Activated T-cell treated with anti-CD3 and anti-CD28 coated beads for 1 hour (primary cell): Measurements from ENCODE around the gene KY.

Experiments
- DNase-seq: peaks from one replicate; pipeline ENCODE4 v3.0.0-alpha.2; 2020; ENCODE audit warnings: low read depth

The KY gene

GRCh38 chr3:134644731-134645514 is 5.9 kb downstream of the KY start:
- DNase-seq, result no peak

- no peak for DNase-seq
These were observed 7.6 kb downstream of the KY start for GRCh38 chr3:134643150-134643675.

DNA sequence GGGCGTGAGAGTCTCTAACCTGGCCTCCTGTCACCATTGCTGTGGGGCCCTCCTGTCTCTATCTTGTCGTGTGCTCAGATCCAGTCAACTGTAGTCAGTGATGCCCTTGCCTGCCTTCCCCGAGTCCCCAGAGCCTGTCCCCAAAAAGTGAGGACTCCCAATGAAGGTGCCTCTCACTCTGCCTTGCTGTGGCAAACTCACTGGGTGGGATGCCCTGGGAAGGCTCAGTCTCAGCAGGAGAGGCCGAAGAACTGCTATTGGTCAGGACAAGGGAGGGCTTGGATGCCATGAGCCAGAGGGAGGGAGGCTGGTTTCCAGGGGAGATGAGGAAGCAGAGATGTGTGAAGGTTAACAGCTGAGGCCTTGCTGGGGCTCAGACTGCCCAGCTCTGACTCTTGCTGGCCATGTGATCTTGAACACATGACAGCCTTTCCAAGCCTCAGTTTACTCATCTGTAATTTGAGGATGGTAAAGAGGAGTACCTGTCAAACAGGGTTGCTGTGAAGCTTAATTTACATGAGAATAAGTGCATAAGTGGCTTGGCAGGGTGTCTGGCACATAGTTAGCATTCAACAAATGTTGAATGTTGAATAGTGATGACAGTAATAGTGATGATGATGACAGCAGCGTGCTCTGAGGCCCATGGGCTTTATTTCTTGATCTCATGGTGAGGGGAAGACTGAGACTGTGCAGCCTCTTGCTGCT is 8.2 kb downstream of the KY start:
- DNase-seq, result no peak

DNA sequence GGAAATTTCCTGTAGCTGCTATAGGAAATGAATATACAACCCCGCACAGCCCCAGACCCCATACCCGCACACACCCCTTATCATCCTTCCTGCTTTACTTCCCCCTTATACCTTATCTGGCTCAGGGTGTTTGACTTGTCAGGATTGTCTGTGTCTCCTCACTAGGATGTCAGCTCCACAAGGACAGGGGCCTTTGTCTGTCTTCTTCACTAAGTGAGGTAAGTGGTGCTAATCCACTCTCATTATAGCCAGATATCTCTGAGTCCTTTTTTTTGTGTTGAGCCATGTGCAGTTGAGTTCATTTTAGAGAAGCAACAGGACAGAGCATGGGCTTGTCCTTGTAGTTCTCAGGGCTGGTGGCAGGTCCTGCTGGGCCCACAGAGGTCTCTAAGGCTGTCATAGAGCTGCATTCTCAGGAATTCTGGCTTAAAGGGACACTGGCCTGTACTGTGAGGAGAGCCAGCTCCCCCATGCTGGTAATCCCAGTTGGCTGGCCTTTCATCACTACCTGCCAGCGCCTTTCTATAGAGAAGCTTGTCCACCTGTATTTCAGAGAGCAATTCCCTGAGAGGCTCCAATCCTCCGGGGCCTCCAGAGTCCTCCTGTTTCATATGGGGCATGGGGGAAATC is 9.0 kb downstream of the KY start:
- no peak for DNase-seq

GRCh38 chr3:134640872-134641470 is 9.9 kb downstream of the KY start:
- no peak for DNase-seq

DNA sequence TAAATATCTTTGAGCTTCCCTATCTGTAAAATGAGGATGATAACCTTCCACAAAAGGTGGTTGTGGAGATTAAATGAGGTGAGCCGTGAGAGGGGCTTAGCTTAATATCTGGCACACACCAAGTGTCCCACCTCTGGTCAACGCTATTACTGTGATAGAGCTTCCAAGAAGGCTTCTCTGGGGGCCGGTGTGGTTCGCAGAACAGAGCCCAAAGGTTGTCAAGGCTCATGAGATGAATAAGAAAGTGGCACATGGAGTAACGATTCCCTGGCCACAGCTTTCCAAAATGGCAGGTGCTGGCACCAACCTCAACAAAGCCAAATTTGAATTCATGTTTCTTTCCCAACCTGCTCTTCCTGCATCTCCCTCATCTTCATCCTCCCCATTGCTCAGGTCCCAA is 10.4 kb downstream of the KY start:
- DNase-seq, result no peak

DNA sequence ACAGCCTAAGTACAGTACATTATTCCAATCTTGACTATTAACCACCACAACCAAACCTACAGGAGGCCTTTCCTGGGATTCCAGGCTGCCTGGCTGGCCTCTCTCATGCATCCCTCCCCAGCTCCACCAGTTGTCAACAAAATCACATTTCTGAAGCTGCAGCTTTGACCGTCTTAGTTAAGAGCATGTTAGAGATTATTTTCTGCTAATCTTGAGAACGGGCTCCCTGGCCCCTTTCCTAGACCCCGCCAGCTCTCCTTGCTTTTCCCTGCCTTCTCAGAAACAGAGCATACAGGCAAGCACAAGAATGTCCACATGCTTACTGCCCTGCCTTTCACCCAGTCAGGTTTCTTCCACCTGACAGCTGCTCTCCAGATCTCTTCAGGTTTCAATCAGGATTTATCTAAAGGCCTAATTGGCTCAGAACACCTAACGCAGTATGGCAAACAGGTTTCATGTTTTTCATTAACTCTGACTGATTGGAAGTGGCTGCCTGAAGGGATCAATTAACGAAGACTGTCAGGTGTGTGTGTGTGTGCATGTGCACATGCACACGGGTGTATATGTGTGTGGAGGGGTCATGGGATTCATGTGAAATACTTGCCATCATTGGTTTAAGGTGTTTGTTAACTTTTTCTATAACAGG is 12.3 kb downstream of the KY start:
- no peak for DNase-seq

GRCh38 chr3:134636406-134636805 is 14.4 kb downstream of the KY start:
- DNase-seq, result no peak

GRCh38 chr3:134630506-134630905 is 20.3 kb downstream of the KY start:
- DNase-seq, result no peak

GRCh38 chr3:134628884-134629283 is 21.9 kb downstream of the KY start:
- no peak for DNase-seq

- no peak for DNase-seq
These were observed 23.0 kb downstream of the KY start for GRCh38 chr3:134627831-134628230.

- DNase-seq, result no peak
These were observed 24.7 kb downstream of the KY start for GRCh38 chr3:134625885-134626741.

DNA sequence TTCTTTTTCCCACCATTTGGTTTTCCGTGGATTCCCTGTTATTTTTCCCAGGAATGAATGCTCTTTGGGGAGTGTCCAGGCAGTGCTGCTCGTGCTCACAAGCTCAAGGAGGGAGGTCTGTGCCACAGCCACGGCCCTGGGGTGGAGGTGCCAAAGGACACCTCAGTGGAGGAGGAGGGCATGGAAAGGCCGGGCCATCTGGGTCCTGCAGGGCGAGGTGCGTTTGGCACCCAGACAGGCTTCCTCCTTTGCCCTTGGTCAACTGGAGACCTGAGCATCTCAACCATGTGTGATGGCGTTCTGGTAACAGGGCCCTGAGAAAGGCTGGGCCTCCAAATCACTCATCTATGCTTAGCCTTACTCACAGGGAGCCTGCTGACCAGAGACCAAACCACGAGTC is 25.4 kb downstream of the KY start:
- no peak for DNase-seq

GRCh38 chr3:134624537-134625287 is 26.1 kb downstream of the KY start:
- no peak for DNase-seq

GRCh38 chr3:134623615-134624245 is 27.1 kb downstream of the KY start:
- no peak for DNase-seq

DNA sequence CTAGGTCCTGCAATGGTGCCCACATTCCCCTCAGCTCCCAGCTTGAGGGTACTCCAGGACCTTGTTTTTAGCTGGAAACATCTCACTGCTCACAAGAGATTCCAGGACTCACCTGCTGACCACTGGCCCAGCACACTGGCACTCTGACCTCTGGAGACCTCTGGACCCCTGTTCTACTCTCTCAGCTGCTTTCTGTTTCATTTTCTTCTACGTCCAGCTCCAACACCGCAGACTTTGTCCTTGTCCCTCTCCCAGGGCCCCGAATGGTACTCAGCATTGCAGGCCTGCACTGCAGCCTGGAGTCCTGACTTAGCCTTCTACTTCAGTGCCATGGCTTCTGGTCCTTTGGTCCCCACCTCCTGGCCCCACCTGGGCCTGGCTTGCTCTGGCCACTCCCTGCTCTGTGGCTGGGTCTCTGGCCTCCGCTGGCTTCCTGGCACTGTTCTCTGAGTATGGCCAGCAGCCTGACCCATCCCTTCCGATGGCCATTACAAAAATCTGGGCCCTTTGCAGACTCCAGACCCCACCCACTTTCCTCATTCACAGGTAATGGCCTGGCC is 27.9 kb downstream of the KY start:
- DNase-seq, result no peak

DNA sequence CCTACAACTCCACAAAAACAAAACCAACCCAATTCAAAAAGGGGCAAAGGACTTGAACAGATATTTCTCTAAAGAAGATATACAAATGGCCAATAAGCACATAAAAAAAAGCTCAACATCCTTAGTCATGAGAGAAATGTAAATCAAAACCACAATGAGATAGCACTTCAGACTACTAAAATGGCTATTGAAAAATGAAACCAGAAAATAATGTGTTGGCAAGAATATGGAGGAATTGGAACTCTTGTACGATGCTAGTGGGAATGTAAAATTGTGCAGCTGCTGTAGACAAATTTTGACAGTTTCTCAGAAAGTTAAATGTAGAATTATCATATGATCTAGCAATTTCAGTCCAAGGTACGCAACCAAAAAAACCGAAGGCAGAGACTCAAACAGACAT is 29.0 kb downstream of the KY start:
- DNase-seq, result no peak

DNA sequence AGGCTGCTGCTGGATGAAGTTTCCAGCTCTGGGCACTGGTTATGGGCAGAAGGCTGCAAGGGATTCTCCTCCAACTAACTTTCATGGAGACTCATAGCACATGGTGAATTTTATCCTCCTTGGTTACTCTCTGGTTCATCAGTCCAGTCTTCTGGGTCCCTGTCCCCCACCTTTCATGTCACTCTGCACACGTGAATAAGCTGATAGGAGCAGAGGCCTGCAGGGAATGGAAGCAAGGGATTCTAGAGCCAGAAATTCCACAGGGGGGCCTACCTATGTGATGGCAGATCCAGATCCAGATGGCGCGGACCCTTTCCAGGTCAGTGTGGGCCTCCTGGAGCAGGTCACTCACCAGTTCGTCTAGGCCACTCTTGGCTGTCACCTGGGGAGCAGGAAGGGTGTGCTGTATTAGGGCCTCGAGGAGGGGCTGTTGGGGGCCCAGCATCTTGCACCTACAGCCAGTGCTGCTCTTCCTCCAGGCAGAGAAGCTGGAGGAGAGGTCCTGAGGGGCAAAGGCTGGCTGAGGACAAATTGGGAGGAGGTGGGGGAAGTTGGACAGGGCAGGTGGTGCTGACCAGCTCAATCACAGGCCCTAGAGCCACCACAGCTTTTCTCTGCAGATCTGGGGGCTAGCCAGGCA is 30.2 kb downstream of the KY start:
- no peak for DNase-seq

- DNase-seq, result no peak
These were observed 30.9 kb downstream of the KY start for GRCh38 chr3:134619884-134620445.
